NK-92 (cell line): ENCODE data around the gene HADHA.
"Not testable (repeated sequence)": the region's sequence is repeated elsewhere in the genome, so short reads cannot be mapped to it uniquely, and the experiment has no call there.

ENCODE experiments used
- DNase-seq: peaks from one replicate; lab custom pipeline; 2025; ENCODE audit not compliant: unreplicated experiment; lab: John Stamatoyannopoulos, UW

Gene HADHA

GRCh38 chr2:26176279-26176615, 68.2 kb downstream of the HADHA start:
- DNase-seq, result no peak

- DNase-seq, result no peak
These were observed 68.8 kb downstream of the HADHA start for GRCh38 chr2:26175466-26176278.

GRCh38 chr2:26174691-26175465, 69.6 kb downstream of the HADHA start:
- DNase-seq, result no peak

- no peak for DNase-seq
These were observed 70.5 kb downstream of the HADHA start for GRCh38 chr2:26173776-26174482.

- no peak for DNase-seq
These were observed 71.3 kb downstream of the HADHA start, which contains the start of gene GAREM2 for GRCh38 chr2:26172871-26173775. GAREM2 (plus strand) TSS chr2:26173088; CDS start chr2:26173221, 133 bp downstream.

- no peak for DNase-seq
These were observed 72.1 kb downstream of the HADHA start for GRCh38 chr2:26172189-26172870.

- no peak for DNase-seq
These were observed 73.6 kb downstream of the HADHA start for GRCh38 chr2:26170795-26171194.

- no peak for DNase-seq
These were observed 74.6 kb downstream of the HADHA start for GRCh38 chr2:26169681-26170414.

GRCh38 chr2:26169226-26169625, 75.2 kb downstream of the HADHA start:
- no peak for DNase-seq

- no peak for DNase-seq
These were observed 75.6 kb downstream of the HADHA start for GRCh38 chr2:26168785-26169184.

- DNase-seq, result not testable (repeated sequence)
These were observed 77.9 kb downstream of the HADHA start for GRCh38 chr2:26166541-26166940.

GRCh38 chr2:26165403-26165802, 79.0 kb downstream of the HADHA start:
- DNase-seq, result no peak

GRCh38 chr2:26164641-26165211, 79.7 kb downstream of the HADHA start:
- DNase-seq, result no peak

GRCh38 chr2:26164231-26164630, 80.2 kb downstream of the HADHA start:
- no peak for DNase-seq

GRCh38 chr2:26162963-26163362, 81.5 kb downstream of the HADHA start:
- no peak for DNase-seq

- no peak for DNase-seq
These were observed 82.5 kb downstream of the HADHA start for GRCh38 chr2:26161926-26162325.

- DNase-seq, result no peak
These were observed 86.9 kb downstream of the HADHA start for GRCh38 chr2:26157580-26157979.

GRCh38 chr2:26150243-26150642, 94.2 kb downstream of the HADHA start:
- no peak for DNase-seq

- no peak for DNase-seq
These were observed 95.9 kb downstream of the HADHA start for GRCh38 chr2:26148501-26148900.
